ENCODE results near the gene DIAPH2.
"Not testable (repeated sequence)": the region's sequence is repeated elsewhere in the genome, so short reads cannot be mapped to it uniquely, and the experiment has no call there.

DIAPH2 gene

DNA sequence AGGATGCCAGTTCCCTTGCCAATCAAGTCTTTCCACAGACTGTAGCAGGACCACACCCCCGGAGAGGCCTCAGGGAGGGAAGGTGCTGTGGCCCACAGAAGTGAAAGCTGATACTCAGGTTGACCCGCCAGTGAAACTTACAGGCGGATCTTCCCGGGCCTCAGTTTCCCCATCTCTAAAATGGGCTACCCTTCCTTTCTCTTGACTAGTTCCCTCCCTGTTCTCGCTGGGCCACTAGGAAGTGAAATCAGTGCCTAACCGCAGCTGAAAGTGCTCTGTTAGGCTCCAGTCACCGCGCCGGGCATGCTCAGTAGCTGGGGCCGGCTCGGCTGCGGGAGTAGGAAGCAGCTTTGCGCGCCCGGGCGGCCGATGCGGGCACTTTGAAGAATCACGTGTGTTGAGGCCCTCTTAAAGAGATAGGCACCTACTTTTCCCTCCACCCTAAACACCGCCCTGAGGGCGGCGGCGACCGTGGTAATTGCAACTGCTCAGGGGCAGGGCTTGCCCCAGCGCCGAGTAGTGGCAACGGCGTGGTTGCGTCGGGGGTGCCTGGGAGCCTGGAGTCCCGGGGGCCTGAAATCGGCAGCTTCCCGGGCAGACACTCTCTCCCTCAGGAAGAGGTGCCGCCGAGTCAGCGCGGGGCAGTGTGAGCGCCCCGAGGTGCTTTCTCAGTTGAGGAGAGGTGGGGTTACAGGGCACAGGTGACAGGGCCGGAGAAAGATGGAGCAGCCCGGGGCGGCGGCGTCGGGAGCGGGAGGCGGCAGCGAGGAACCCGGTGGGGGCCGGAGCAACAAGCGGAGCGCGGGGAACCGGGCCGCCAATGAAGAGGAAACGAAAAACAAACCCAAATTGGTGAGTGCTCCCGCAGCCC, at the start of gene DIAPH2:
Gene DIAPH2, plus strand, starts transcription at position 504 of the 871 bp plus-strand sequence.
- peak; percentile 83 for DNase-seq

DNA sequence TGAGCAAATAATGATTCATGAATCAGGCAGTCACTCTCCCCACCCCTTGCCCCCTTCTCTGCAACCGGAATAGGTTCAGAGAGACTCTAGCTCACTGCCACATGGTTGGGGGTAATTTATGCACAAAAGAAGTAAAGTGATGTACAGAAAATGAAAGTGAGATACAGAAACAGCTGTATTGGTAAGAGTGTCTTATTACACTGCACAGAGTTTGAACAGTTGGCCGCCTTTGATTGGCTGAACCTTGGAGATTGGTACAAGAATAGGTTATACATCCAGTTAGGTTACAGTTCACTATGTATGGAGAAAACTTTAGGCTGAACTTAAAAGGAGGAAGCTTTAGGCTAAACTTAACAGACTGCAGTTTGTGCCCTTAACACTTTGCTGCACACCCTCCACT, 34.6 kb upstream of the DIAPH2 start:
- no peak for DNase-seq

- DNase-seq: no peak
Measured at GRCh38 chrX:96655947-96656623, 28.6 kb upstream of the DIAPH2 start.

DNA sequence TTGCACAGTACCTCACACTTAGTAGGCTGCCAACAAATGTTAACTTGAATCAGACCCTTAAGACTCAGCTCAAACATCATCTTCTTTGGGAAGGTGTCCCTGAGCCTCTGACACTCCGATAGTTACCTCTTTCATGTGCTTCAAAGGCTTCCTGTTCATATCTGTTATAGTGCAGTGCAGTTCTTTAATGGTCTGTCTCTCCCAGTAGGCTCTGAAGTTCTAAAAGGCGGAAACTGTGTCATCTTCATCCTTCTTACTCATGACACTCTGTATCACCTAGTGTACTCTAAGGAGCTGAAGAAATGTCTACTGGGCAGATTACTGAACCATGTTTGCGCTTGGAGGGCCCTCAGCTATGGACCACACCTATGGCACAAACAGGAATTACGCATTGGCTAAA, 2.1 kb upstream of the DIAPH2 start:
- DNase-seq: no peak

GRCh38 chrX:96683997-96684338, 674 bp upstream of the DIAPH2 start:
- DNase-seq: no peak

DNA sequence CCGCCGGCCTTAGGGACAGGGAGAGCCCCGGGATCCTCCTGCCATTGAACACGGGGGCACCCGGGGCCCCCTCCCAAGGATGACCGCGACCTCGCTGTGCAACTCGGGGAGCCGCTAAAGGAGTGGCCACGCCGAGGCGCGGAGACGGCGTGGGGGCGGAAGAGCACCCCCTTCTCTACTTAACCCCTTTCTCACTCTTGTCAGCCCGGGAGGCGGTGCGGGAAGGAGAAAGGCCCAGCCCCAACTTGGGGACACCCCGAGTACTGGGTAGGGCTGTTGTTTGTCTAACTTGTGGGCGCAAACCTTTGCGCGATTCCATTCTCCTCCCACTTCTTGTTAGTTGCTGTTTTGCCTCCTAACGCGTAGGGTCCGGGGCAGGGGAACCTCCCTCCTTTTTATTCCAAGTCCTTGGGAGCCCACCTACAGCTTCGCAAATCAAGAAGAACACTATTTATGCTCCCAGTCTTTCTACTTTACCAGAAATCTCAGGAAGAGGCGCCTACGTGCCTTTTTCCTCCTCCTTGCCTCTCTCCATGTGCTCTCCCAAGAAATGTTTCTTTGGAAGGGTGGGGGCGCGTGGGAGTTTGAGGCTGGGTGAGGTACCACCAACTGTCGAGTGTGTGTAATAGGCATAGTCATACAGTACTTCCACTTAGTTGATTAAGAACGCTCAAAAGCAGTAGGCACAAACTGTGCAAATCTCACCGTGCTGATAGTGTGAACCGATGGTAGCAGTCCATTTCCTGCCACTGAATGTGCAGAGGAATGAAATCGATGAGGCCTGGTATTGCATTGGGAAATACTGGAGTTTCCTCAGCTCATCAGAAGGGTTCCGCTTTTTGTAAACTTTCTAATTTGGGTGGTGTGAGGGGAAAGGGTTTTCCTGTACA, 813 bp downstream of the DIAPH2 start:
- peak; percentile 40 for DNase-seq

DNA sequence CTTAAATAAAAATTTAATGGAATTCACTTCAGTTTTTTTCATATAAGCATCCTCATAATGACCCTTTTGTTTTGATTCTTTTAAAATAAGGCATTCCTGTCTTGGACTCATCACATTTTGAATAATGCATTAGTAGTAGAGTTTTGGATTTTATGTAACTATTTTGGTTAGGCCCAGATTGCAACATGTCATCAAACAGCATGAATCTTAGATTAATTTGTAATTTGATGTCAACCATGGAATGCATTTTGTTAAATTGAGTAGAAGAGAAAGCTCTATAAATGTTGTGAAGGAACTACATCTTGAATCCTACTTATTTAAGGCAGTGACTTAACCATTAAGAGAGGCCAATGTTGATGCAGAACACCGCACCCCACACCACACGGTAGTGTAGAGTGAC, 3.1 kb downstream of the DIAPH2 start:
- no peak for DNase-seq

DNA sequence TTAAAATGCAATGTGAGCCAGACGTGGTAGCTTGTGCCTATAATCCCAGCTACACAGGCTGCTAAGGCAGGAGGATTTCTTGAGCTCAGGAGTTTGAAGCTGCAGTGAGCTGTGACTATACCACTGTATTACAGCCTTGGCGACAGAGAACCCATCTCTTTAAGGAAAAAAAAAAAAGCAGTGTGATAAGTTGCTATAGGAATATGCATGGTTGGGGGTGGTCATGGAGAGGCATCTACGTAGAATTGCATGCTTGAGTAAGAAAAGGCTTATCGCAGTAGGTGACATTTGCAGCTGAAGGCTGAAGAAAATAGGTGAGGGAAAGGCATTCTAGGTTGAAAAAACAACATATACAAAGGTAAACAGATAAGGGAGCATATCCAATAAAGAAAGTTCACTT, 4.1 kb downstream of the DIAPH2 start:
- DNase-seq: no peak

DNA sequence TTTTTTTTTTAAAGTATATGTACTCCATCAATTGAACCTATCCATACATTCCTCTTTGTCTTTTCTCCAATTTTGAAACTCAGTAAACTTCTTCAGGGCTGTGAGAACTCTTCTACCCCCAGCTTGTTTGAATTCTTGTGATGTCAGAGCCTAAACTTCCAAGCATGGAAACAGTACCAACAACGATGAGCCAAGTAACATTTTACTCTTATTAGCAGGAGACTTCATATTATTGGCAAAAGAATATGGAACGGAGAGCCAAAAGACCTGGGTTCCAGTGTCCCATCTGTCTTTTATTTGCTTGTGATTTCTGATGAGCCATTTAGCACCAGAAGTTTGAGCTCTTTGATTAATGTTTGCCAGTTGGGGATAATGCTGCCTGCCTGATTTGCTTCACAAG, 5.3 kb downstream of the DIAPH2 start:
- DNase-seq: no peak

GRCh38 chrX:96692454-96692853, 7.8 kb downstream of the DIAPH2 start:
- no peak for DNase-seq

DNA sequence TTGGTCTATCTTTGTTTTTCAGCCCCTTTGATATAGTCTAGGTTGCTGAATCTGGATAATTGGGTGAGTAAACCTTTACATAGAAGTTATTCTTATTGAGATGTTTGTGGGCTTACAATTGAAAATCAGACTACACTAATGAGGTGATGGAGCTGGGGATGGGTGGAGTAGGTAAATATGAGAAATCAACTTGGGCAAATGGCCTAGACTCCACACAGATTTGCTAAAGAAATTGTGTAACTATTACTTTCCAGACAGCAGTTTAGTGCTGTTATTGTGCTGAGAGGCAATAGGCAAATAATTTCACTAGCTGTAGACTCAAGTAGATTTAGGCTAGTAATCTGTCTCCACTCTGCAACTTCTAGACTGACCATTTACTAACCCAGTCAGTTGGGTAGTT, 8.2 kb downstream of the DIAPH2 start:
- DNase-seq: no peak

DNA sequence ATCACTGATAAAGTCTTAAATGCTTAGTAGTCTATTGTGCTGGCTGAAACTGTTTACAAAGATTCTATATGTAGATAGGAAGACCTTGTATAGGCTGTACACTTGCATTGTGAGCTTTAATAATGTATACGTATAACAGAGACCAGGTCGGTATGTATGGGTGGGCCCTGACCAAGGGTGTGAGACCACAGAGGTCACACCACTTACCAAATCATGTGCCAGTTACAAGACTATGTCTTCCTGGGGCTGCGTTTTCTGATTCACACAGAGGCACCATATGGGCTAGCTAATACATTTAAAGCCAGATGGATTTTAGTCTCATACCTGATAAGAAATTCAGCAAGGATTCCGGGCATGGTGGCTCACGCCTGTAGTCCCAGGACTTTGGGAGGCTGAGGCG, 8.8 kb downstream of the DIAPH2 start:
- no peak for DNase-seq

DNA sequence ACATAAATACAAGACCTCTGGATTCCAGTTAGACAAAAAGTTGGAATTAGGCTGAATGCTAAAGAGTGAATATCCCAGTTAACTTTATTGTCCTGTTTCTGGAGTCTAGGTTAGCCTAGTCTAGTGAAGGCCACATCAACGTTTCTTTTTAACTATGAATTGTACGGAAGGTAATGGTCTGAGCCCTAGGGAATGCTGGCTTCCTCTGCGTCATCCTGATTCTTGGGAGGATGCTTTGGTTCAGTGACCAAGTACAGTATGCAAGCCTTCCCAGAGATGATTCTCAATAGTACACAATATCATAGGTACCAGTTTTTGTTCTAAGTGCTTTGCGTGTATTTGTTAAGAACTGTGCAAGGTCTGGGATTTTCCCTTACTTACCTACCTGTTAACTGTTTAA, 11.8 kb downstream of the DIAPH2 start:
- no peak for DNase-seq

DNA sequence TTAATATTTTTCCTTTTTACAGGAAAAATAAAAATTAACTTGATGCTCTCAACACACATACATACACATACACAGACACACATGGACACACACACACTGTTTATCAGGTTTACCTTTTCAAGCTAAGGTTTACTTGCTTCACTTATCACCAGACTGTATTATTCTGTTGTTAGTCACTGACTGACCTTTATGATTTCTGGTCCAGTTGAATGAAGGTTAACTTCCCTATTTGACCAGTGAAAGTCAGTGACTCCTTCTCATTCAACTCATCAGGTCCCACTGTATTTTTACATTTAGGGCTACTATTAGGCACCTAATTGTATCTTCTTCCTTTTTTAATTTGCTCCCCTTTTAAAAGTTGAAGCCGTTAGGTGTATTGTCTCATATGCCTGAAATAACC, 16.0 kb downstream of the DIAPH2 start:
- DNase-seq: no peak

DNA sequence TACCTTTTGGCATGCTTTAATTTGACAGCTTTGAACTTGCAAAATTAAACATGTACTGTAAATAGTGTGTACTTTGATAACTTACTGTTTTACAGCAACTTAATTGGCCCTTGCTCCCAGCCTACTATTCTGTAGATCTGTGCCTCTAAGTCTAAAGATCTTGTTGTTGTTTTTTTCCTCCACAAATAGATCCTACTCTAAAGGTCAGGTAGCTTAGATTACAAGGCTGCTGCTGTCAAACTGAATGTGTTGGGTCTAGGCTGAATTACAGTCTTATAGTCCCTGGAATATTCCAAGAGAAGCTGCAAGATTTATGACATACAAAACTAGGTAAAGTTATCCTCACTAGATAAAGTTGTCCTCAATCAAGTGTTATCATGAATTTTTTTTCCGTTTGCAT, 18.7 kb downstream of the DIAPH2 start:
- no peak for DNase-seq

DNA sequence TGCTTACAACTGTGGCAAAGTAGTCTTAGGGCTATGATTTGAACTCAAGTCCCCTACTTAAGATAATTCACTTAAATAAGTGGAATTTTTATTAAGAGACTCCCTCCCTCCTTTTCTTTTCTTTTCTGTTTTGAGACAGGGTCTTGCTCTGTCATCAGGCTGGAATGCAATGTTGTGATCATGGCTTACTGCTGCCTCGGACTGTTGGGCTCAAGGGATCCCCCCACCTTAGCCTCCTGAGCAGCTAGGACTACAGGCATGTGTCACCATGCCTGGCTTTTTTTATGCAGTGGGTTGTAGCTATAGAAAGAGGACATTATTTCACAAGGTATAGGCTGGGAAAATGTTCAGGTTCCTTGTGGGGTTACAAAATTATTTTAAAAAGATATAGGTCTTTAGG, 19.2 kb downstream of the DIAPH2 start:
- no peak for DNase-seq

DNA sequence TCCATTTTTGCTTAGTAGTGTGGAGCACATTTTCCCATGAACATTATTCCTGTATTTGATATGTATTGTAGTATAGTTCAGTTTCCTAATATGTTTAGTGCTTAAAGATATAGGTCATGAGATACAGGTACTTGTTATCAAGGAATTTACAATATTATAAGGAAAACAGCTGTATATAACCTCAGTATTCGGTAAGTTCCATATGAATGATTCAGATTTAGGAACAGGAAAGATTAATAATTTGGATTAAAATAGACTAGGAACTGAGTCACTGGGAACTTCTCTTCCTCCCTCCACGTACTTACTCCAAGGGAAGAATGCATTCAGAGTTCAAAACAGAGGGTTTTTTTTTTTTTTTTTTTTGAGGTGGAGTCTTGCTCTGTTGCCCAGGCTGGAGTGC, 20.0 kb downstream of the DIAPH2 start:
- no peak for DNase-seq

DNA sequence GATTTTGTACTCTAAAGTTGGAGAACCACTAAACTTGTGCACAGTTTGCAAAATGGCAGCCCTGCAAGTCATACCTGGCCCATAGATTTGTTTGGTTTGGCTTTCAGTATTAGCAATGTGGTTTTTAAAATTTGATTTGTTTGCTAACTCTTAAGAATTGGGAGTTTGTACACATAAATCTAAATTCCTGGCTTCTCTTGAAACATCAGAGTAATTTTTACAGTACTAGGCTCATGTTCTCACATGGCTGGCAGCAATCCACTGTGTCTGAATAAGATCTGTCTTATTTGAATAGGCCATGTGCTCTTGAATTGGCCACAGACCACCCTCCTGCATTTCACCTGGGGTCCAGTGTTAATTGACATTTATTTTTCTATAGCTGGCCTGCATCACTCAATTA, 21.3 kb downstream of the DIAPH2 start:
- DNase-seq: no peak

DNA sequence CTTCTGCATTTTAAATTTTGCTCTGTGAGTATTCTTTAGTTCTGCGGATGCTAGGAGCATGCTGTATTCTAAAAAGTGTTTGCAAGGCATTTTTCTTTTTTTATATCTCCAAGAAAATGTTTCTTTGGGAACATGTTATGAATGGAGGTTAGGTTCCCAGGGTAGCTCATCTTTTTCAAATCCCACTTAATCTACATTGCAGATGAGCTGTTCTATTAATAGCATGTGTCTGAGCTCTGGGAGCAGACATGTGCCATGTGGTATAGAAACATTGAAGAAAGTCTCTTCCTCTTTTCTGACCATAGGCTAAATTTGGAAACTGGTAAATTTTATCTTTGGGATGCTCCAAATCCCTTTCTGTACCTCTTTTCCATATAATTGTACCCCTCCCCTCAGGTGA, 23.2 kb downstream of the DIAPH2 start:
- DNase-seq: no peak

- no peak for DNase-seq
Measured at GRCh38 chrX:96710031-96710430, 25.4 kb downstream of the DIAPH2 start.

GRCh38 chrX:96713303-96713702, 28.7 kb downstream of the DIAPH2 start:
- no peak for DNase-seq

GRCh38 chrX:96714393-96714792, 29.8 kb downstream of the DIAPH2 start:
- DNase-seq: not testable (repeated sequence)

DNA sequence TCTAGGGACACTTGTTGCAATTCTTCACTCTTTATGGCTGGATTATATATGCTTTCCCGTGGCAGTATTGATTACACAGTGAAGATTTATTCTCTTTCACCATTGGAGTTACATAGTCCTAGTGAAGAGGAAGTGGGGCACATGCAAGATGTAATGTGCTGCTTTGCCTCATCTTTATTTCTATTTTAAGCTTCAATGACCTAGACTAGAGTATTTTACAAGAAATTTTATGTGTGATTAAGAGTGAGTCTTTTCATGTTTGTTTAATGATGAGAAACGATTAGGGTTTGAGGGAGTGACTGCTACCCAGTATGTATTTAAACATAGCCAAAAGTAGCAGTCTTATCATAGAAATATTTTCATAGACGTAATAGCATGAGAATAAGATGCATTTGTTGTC, 30.8 kb downstream of the DIAPH2 start:
- no peak for DNase-seq

All from hematopoietic multipotent progenitor cell treated with erythropoietin and hydrocortisone succinate and interleukin-3 and kit ligand, for 6 days (in vitro differentiated cells).